OCI-LY3 (cell line): ENCODE results near the gene DYNLT3.

ENCODE experiments used
- H2AFZ ChIP-seq: fragments of 200-600, 300-600 bp; shearing (Covaris generic); 2 replicates; pipeline ENCODE4 v1.6.0; 2014; ENCODE audit warnings: antibody characterized with exemption, low read depth, low read length
- H3K27ac ChIP-seq: fragments of 200-600, 300-600 bp; sonication (generic); 2 replicates; pipeline ENCODE4 v1.5.1; 2014; ENCODE audit warnings: mild to moderate bottlenecking, low read length, moderate library complexity, mixed read lengths
- H3K27me3 ChIP-seq: fragments of 200-600, 300-600 bp; sonication (generic); 2 replicates; pipeline ENCODE4 v1.6.1; 2014; ENCODE audit warnings: low read depth, low read length, mixed read lengths
- H3K36me3 ChIP-seq: fragments of 200-600, 300-600 bp; sonication (generic); replicated peaks from 2 replicates; pipeline ENCODE3; 2014; ENCODE audit warnings: low read depth, low read length, mixed read lengths
- H3K4me1 ChIP-seq: fragments of 300-600, 200-600 bp; sonication (generic); 2 replicates; pipeline ENCODE4 v1.6.1; 2014; ENCODE audit warnings: low read length, mixed read lengths
- H3K4me2 ChIP-seq: fragments of 200-600, 300-600 bp; sonication (generic); 2 replicates; pipeline ENCODE4 v1.6.1; 2014; ENCODE audit warnings: low read length, mixed read lengths
- H3K4me3 ChIP-seq: fragments of 300-600, 200-600 bp; sonication (generic); 2 replicates; pipeline ENCODE4 v1.5.1; 2014; ENCODE audit warnings: antibody characterized with exemption, mild to moderate bottlenecking, low read length, moderate library complexity
- H3K79me2 ChIP-seq: fragments of 300-600, 200-600 bp; shearing (Covaris generic); 2 replicates; pipeline ENCODE4 v1.6.1; 2014; ENCODE audit warnings: mild to moderate bottlenecking, low read length, mixed read lengths
- H3K9ac ChIP-seq: fragments of 300-600, 200-600 bp; shearing (Covaris generic); 2 replicates; pipeline ENCODE4 v1.6.0; 2014; ENCODE audit warnings: mild to moderate bottlenecking, low read length, moderate library complexity
- H3K9me3 ChIP-seq: fragments of 200-600, 300-600 bp; shearing (Covaris generic); 2 replicates; pipeline ENCODE4 v1.6.1; 2014; ENCODE audit warnings: low read length, mixed read lengths; ENCODE audit not compliant: insufficient read depth
- H4K20me1 ChIP-seq: fragments of 200-600, 300-600 bp; sonication (generic); 2 replicates; pipeline ENCODE4 v1.6.1; 2016; ENCODE audit warnings: low read length, mixed read lengths; ENCODE audit not compliant: insufficient read depth
- EZH2phosphoT487 ChIP-seq: fragments of 200-600 bp; shearing (Covaris generic); IDR thresholded peaks from 2 replicates; pipeline ENCODE4 v1.6.1; 2018; ENCODE audit warnings: antibody characterized with exemption, mixed run types, low read depth
- TF ChIP-seq, protein P1 (sequence below): fragments of 200-600, 300-600 bp; sonication (generic); IDR thresholded peaks from 2 replicates; pipeline ENCODE4 v1.5.1; 2014; ENCODE audit warnings: antibody characterized with exemption, low read length, low read depth

The DYNLT3 gene

DNA sequence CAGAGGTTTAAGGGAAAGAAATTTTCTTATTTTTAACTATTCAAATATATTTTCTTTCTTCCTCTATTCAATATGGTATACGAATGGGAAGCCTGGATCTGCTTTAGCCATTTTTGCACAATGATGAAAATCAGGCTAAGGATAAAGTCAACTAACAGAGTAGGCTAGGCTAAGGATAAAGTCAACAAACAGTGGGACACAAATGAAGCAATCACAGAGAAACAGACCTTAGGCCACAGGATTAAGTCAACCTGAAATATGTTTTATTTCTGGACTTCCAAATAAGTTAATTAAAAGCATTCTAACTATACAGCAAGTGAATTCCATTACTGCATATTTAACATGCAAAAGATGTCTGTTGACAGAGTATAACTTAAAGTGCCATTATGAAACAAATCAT lies 17.0 kb downstream of the DYNLT3 start:
- no peak for TF ChIP-seq EZH2phosphoT487
- TF ChIP-seq, protein P1, sequence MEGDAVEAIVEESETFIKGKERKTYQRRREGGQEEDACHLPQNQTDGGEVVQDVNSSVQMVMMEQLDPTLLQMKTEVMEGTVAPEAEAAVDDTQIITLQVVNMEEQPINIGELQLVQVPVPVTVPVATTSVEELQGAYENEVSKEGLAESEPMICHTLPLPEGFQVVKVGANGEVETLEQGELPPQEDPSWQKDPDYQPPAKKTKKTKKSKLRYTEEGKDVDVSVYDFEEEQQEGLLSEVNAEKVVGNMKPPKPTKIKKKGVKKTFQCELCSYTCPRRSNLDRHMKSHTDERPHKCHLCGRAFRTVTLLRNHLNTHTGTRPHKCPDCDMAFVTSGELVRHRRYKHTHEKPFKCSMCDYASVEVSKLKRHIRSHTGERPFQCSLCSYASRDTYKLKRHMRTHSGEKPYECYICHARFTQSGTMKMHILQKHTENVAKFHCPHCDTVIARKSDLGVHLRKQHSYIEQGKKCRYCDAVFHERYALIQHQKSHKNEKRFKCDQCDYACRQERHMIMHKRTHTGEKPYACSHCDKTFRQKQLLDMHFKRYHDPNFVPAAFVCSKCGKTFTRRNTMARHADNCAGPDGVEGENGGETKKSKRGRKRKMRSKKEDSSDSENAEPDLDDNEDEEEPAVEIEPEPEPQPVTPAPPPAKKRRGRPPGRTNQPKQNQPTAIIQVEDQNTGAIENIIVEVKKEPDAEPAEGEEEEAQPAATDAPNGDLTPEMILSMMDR = no peak
- Histone ChIP-seq H3K79me2 (no peaks in the 10 kb centered on the region), H3K4me2 (no peak overlapping the region)

DNA sequence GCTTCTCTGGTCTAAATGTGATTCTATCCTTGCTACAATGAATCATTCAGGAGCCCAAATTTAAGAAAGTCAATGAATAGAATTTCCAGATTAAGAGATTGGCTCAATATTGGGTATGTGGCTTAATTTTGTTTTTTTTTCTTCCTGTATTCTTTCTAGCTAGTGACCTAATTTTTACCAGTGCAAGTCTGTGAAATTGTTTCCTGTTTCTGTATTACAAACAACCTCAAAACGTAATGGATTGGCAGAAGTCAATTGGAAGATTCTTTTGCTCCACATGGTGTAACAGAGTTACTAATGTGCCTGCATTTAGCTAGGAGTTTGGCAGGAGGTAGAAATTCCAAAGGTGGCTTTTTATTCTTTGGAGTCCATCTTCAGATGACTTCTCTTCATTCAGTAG lies 17.6 kb downstream of the DYNLT3 start:
- no peak for TF ChIP-seq EZH2phosphoT487
- TF ChIP-seq, protein P1 = no peak
- no peaks in the 10 kb centered on the region for H3K27me3 ChIP-seq
- H2AFZ ChIP-seq = no peak overlapping the region
- no peaks in the 10 kb centered on the region for H3K9me3 ChIP-seq
- no peaks in the 10 kb centered on the region for H3K36me3 ChIP-seq
- H3K79me2 ChIP-seq = no peaks in the 10 kb centered on the region
- peaks cover 13% of the 10 kb centered on the region for H3K4me1 ChIP-seq
- H3K9ac ChIP-seq = no peak overlapping the region
- no peak overlapping the region for H3K27ac ChIP-seq
- H3K4me2 ChIP-seq = no peak overlapping the region
- no peak overlapping the region for H3K4me3 ChIP-seq
- no peaks in the 10 kb centered on the region for H4K20me1 ChIP-seq

More for the DNA sequence above, 17.0 kb downstream of the DYNLT3 start:
- no peaks in the 10 kb centered on the region for H3K27me3 ChIP-seq
- H4K20me1 ChIP-seq = no peaks in the 10 kb centered on the region
- H3K9ac ChIP-seq = no peak overlapping the region
- H3K36me3 ChIP-seq = no peaks in the 10 kb centered on the region
- no peak overlapping the region for H2AFZ ChIP-seq
- H3K27ac ChIP-seq = no peak overlapping the region
- peaks cover 15% of the 10 kb centered on the region for H3K4me1 ChIP-seq
- H3K9me3 ChIP-seq = no peaks in the 10 kb centered on the region
- H3K4me3 ChIP-seq = no peak overlapping the region

DNA sequence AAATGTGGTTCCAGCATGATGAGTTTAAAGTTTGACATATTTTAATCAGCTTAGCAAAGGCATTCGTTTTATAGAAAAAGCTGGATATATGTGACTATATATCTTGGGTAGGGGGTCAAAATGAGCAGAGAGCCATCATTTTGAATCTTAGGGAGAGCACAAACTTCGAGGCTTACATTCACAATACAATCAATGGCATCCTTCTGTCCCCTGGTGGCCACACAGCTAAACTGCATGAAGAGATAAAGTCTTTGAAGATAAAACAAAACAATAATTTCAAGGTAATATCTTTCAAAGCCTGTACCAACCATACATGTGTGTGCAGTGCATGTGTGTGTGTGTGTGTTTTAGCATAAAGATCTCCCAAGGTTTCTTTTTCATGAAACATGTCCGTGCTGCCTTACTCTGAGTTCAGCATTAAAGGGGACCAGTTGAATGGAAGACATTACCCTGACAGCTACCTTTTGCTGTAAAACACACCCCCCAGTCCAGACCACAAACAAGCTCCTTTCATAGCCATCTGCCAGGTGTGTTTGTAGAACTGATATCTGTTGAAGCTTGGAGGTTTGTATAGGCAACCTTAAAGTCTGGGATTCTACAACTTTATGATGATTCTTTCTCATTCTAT lies 22.0 kb downstream of the DYNLT3 start:
- peak overlapping the region; percentile 48 for H3K4me2 ChIP-seq
- H3K9me3 ChIP-seq = no peaks in the 10 kb centered on the region
- H3K4me3 ChIP-seq = no peak overlapping the region
- H3K27me3 ChIP-seq = no peaks in the 10 kb centered on the region
- peak overlapping the region; percentile 57; the same call in 1 of the 2 replicates for H2AFZ ChIP-seq
- TF ChIP-seq EZH2phosphoT487 = no peak
- TF ChIP-seq, protein P1 = peak; percentile 82
- H3K4me1 ChIP-seq = peaks cover 42% of the 10 kb centered on the region
- H3K79me2 ChIP-seq = no peaks in the 10 kb centered on the region
- H3K36me3 ChIP-seq = no peaks in the 10 kb centered on the region
- peak overlapping the region; percentile 25; the same call in 1 of the 2 replicates for H3K27ac ChIP-seq
- H3K9ac ChIP-seq = peak overlapping the region; percentile 52
- H4K20me1 ChIP-seq = no peaks in the 10 kb centered on the region

DNA sequence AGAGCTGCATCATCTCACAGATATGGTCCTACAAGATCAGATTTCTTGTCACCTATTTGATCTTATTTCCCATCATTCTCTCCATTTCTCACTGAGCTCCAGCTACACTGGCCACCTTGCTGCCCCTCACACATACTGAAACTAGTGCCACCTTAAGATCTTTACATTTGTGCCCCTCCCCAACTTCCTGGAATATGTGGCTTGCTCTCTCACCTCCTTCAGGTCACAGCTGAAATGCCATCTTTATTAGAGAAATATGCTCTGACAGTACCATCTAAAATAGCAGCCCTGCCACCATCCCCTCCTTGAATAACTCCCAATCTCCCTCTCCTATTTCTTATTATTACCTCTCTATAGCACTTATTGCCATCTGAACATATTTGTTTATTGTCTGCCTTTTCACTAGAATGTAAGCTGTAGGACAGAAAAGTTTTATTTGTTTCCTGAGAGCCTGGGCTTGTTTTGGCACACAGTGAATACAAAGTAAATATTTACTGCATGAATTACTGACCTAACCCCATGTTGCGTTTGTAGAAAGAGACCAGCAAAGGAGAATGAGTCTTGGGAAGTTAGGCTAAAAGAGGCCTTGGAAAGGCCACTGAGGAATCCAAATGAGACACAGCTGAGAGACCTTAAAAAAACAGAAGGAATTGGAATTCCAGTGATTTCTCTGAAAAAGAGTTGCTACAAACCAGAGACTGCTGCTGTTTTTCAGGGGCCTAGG lies 22.7 kb downstream of the DYNLT3 start:
- Histone ChIP-seq H2AFZ (peak overlapping the region; percentile 3; the same call in 1 of the 2 replicates), H3K4me3 (no peak overlapping the region), H3K9me3 (no peaks in the 10 kb centered on the region), H3K4me2 (peak overlapping the region; percentile 48), H3K27me3 (no peaks in the 10 kb centered on the region), H3K27ac (peak overlapping the region; percentile 25; the same call in 1 of the 2 replicates), H4K20me1 (no peaks in the 10 kb centered on the region), H3K4me1 (peaks cover 46% of the 10 kb centered on the region), H3K79me2 (no peaks in the 10 kb centered on the region), H3K9ac (peak overlapping the region; percentile 52), H3K36me3 (no peaks in the 10 kb centered on the region)
- TF ChIP-seq EZH2phosphoT487 = no peak
- TF ChIP-seq, protein P1 = no peak
